IPS-NIHi7 (cell line): ENCODE measurements around the gene SPATA9.

Source experiments
- DNase-seq: peaks from one replicate; pipeline ENCODE4 v3.0.0; 2012; ENCODE audit warnings: mixed read lengths; ENCODE audit errors: extremely low spot score

SPATA9 gene

DNA sequence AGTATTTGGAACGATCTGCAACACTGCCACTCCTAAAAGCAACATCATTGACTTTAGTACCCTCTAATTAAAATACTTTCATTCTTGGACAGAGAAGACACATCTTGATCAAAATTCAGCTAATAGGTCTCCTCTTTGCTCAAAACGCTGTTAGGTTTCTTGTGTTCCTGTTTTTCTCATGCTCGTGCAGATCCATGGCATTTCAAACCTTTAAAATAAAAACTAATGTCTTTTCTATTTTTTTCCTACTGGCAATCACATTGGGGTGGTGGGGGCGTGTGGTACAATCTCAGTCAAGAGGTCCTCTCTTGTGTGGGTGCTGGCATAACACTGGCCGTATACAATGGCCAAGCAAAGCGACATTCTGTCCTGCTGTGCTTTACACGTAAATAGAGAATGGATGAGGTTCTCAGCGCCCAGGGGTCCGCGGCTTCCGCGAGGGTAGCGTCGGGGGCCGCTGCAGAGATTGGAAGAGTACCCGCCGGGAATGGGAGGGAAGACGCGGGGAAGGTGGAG is 63.2 kb downstream of the SPATA9 start:
- no peak for DNase-seq

- no peak for DNase-seq
Observed at GRCh38 chr5:95619096-95619495, 63.7 kb downstream of the SPATA9 start.

- no peak for DNase-seq
Observed at GRCh38 chr5:95617057-95617456, 65.7 kb downstream of the SPATA9 start.

GRCh38 chr5:95615164-95615467 is 67.7 kb downstream of the SPATA9 start:
- no peak for DNase-seq

DNA sequence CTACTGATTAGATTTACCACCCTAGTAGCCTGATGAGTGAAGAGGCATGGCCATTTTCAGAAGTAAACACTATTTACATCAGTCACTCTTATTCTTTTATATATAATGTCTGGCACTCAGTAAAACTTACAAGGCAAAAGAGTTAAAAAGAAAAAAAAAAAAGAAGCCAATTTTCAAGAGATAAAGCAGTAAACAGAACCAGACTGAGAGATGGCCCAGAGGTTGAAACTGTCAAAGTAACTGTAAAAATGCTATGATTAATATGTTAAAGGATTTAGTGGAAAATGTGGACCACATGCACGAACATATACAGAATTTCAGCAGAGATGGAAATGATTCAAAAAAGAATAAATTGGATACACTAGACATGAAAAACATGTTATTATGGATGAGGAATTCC is 69.3 kb downstream of the SPATA9 start:
- DNase-seq: no peak

DNA sequence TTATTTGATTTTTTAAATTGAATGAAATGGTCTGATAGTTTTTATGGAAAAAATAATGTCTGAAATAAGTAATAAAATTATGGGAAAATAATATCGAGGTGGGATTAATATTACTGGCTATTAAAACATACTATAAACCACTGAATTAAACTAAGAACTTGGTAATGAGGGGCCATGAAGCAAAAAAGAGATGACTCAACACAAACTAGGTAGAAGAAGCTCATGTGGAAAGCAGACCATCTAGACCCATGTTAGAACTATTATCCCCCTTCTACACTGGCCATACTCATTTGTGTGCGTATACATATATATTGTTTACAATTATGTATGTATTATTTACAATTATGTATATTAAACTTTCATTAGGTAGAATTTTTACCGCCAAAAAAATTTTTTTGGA is 71.4 kb downstream of the SPATA9 start:
- DNase-seq: no peak

DNA sequence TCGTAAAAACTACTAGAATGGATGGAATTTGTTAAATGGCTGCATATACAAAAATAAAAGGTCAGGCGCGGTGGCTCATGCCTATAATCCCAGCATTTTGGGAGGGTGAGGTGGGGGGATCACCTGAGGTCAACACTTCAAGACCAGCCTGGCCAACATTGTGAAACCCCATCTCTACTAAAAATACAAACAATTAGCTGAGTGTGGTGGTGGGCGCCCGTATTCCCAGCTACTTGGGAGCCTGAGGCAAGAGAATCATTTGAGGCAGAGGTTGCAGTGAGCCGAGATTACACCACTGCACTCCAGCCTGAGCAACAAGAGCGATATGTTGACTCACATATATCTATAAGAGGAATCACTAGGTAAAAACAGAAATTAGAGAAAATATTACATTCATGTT is 72.2 kb downstream of the SPATA9 start:
- DNase-seq: no peak

GRCh38 chr5:95609711-95610110 is 73.1 kb downstream of the SPATA9 start:
- DNase-seq: no peak
